Endodermal cell (in vitro differentiated cells): ENCODE data around the gene PLVAP. TPM values are rescaled to one million over a fixed set of nuclear protein-coding genes. Genes with fewer than 3 reads are reported as not detected.
A peak's percentile ranks its signal among the peaks of the same experiment; 100 is the strongest.

ENCODE experiments used
- DNase-seq: peaks from one replicate; pipeline ENCODE4 v3.0.0-alpha.2; 2017
- H3K27ac ChIP-seq: 2 replicates; pipeline ENCODE4 v1.5.1; 2013; ENCODE audit warnings: mild to moderate bottlenecking, low read depth, low read length, moderate library complexity
- H3K27me3 ChIP-seq: 2 replicates; pipeline ENCODE4 v1.6.1; 2013; ENCODE audit warnings: mild to moderate bottlenecking, low read length, moderate library complexity; ENCODE audit not compliant: insufficient read depth, control insufficient read depth, poor library complexity, severe bottlenecking
- H3K36me3 ChIP-seq: 2 replicates; pipeline ENCODE4 v1.7.0; 2013; ENCODE audit warnings: mild to moderate bottlenecking, low read length, moderate library complexity; ENCODE audit not compliant: control insufficient read depth, insufficient read depth
- H3K4me1 ChIP-seq: one replicate; pipeline ENCODE4 v1.7.0; 2013; ENCODE audit warnings: low read length; ENCODE audit not compliant: control insufficient read depth, insufficient read depth
- H3K4me3 ChIP-seq: 2 replicates; pipeline ENCODE4 v1.5.1; 2013; ENCODE audit warnings: mild to moderate bottlenecking, low read length, moderate library complexity
- H3K9ac ChIP-seq: 2 replicates; pipeline ENCODE4 v1.6.1; 2013; ENCODE audit warnings: mild to moderate bottlenecking, low read length, moderate library complexity; ENCODE audit not compliant: poor library complexity, severe bottlenecking; ENCODE audit errors: extremely low read depth
- H3K9me3 ChIP-seq: 2 replicates; pipeline ENCODE4 v1.6.1; 2013; ENCODE audit warnings: mild to moderate bottlenecking, low read length, moderate library complexity; ENCODE audit not compliant: control insufficient read depth
- H3K27ac Mint-ChIP-seq: 2 replicates; pipeline ENCODE4 v1.8.0; 2020; ENCODE audit warnings: mixed read lengths
- H3K27me3 Mint-ChIP-seq: 2 replicates; pipeline ENCODE4 v1.8.0; 2021; ENCODE audit warnings: mild to moderate bottlenecking, mixed read lengths; ENCODE audit not compliant: insufficient read depth
- H3K36me3 Mint-ChIP-seq: 2 replicates; pipeline ENCODE4 v1.8.0; 2020; ENCODE audit warnings: low read depth, mixed read lengths
- H3K4me1 Mint-ChIP-seq: 2 replicates; pipeline ENCODE4 v1.8.0; 2020; ENCODE audit warnings: mixed read lengths
- H3K4me3 Mint-ChIP-seq: 2 replicates; pipeline ENCODE4 v1.8.0; 2020; ENCODE audit warnings: mild to moderate bottlenecking, moderate library complexity, mixed read lengths
- H3K9me3 Mint-ChIP-seq: 2 replicates; pipeline ENCODE4 v1.8.0; 2020; ENCODE audit warnings: mild to moderate bottlenecking, mixed read lengths
- CTCF ChIP-seq: fragments of 200-600 bp; sonication (generic); conservative IDR thresholded peaks from 2 replicates; pipeline ENCODE4 v1.5.0; 2021; ENCODE audit warnings: antibody characterized with exemption, mild to moderate bottlenecking
- WGBS, 2 experiments: methylation state at CpG; one replicate each; pipeline versions ENCODE4 v1.1.5 to v1.1.7; 2013; ENCODE audit warnings: missing lambda C conversion rate in 2 of 2, mixed read lengths in 1 of 2; ENCODE audit not compliant: insufficient coverage in 1 of 2, insufficient read length in 1 of 2; 5-methylcytosine and 5-hydroxymethylcytosine counted together
- total RNA-seq, 2 donors: library from RNA; stranded (reverse); fragmentation: NEBNext Ultra II Directional in 1 of 2; extraction: Animal tissue kit (Norgen Biotek cat#: 25700) in 1 of 2; gene quantifications; 2 replicates in 1 of 2; 3 replicates in 1 of 2; pipeline ENCODE4 v1.2.1, GENCODE V29; 2021

Gene PLVAP
- total RNA-seq, 2 donors from 2014 or later, result 0.44 TPM; not detected in 1

- Histone ChIP-seq H3K9ac (peak overlapping the region; percentile 45), H3K4me1 (peaks cover 4% of the 10 kb centered on the region), H3K36me3 (peaks cover 4% of the 10 kb centered on the region), H3K27me3 (no peaks in the 10 kb centered on the region), H3K4me3 (peak overlapping the region; percentile 81), H3K27ac (peak overlapping the region; percentile 61), H3K9me3 (no peaks in the 10 kb centered on the region)
- Mint-ChIP-seq H3K4me3 (peak overlapping the region; percentile 82), H3K4me1 (peaks cover 25% of the 10 kb centered on the region), H3K9me3 (no peaks in the 10 kb centered on the region), H3K27ac (peak overlapping the region; percentile 95), H3K27me3 (peaks cover 6% of the 10 kb centered on the region), H3K36me3 (peaks cover 14% of the 10 kb centered on the region)
- 63 to 65% methylated on average over 7 to 8 of the region's 8 CpGs for WGBS, 2 experiments
- DNase-seq, result no peak
- TF ChIP-seq CTCF, result no peak
Observed at GRCh38 chr19:17419154-17419620, 42.0 kb upstream of the PLVAP start.

DNA sequence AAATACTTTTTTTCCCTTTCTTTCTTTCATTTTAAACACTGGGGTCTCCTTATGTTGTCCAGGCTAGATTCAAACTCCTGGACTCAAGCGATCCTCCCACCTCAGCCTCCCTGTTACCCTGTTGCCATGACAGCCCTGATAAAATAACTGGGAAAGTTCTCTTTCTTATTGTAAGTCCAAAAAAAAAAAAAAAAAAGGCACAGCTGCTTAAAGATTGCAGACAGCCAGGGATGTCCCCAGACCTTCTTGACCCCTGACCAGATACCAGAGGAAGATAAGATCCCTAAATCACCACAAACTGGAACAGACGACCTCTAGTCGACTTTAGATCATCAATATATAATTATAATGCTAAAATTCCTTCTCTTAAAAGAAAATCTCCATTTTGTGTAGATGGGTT, 41.6 kb upstream of the PLVAP start:
- H3K4me1 ChIP-seq, result peaks cover 4% of the 10 kb centered on the region
- H3K9ac ChIP-seq, result peak overlapping the region; percentile 45
- WGBS, 2 experiments, result 94% methylated on average over 1 of the region's 3 CpGs; no CpG with 5 or more reads in 1 of the 2 experiments
- peaks cover 4% of the 10 kb centered on the region for H3K36me3 ChIP-seq
- peak overlapping the region; percentile 95 for H3K27ac Mint-ChIP-seq
- DNase-seq, result no peak
- no peaks in the 10 kb centered on the region for H3K9me3 Mint-ChIP-seq
- H3K4me3 ChIP-seq, result peak overlapping the region; percentile 81
- peaks cover 9% of the 10 kb centered on the region for H3K27me3 Mint-ChIP-seq
- H3K4me3 Mint-ChIP-seq, result peak overlapping the region; percentile 82
- no peaks in the 10 kb centered on the region for H3K27me3 ChIP-seq
- TF ChIP-seq CTCF, result no peak
- H3K27ac ChIP-seq, result no peak overlapping the region
- H3K9me3 ChIP-seq, result no peaks in the 10 kb centered on the region
- peaks cover 25% of the 10 kb centered on the region for H3K4me1 Mint-ChIP-seq
- H3K36me3 Mint-ChIP-seq, result peaks cover 17% of the 10 kb centered on the region

DNA sequence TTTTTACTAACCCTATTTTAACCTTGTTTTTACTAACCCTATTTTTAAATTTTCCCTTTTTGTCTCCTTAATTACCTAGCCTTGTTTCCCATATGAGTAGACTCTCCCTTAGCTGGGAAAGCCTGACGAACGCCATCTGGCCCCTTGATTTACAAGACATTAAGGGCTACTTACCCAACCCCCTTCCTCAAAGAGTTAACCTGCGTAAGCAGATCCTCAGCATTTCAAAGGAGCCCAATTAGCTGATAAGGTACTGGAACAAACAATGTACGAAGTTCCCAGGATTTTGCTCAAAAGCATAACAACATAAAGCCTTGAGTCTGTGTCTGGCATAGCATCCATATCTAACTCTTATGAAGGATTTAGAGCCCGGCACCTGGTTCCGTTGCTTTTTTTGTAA, 38.0 kb upstream of the PLVAP start:
- H3K4me1 ChIP-seq, result peaks cover 4% of the 10 kb centered on the region
- H3K27ac ChIP-seq, result no peak overlapping the region
- no peaks in the 10 kb centered on the region for H3K9me3 ChIP-seq
- H3K9me3 Mint-ChIP-seq, result no peaks in the 10 kb centered on the region
- DNase-seq, result peak; percentile 83
- peak overlapping the region; percentile 44 for H3K4me3 Mint-ChIP-seq
- TF ChIP-seq CTCF, result no peak
- WGBS, 2 experiments, result 21 to 38% methylated on average over 4 to 6 of the region's 6 CpGs
- peaks cover 9% of the 10 kb centered on the region for H3K27me3 Mint-ChIP-seq
- peaks cover 14% of the 10 kb centered on the region for H3K36me3 Mint-ChIP-seq
- H3K4me3 ChIP-seq, result peak overlapping the region; percentile 62
- H3K9ac ChIP-seq, result peak overlapping the region; percentile 42
- H3K4me1 Mint-ChIP-seq, result peaks cover 30% of the 10 kb centered on the region
- no peaks in the 10 kb centered on the region for H3K27me3 ChIP-seq
- H3K27ac Mint-ChIP-seq, result peak overlapping the region; percentile 84
- no peaks in the 10 kb centered on the region for H3K36me3 ChIP-seq
